ENCODE results near the gene NDOR1. TPM values are rescaled to one million over a fixed set of nuclear protein-coding genes. Genes with fewer than 3 reads are reported as not detected.

The NDOR1 gene
- total RNA-seq, 6 donors from 2014 or later: 7.7 to 54.5 (median 18.5) TPM

GRCh38 chr9:137171149-137171900, 34.2 kb upstream of the NDOR1 start:
- no peak overlapping the region for H3K27ac ChIP-seq
- H3K9me3 ChIP-seq: no peaks in the 10 kb centered on the region
- H3K4me3 ChIP-seq: no peak overlapping the region
- no peaks in the 10 kb centered on the region for H3K36me3 ChIP-seq
- TF ChIP-seq POLR2AphosphoS5 (IDR thresholded peaks at IDR 0.05) (no peak), EP300 (IDR thresholded peaks at IDR 0.05) (no peak), CTCF (IDR thresholded peaks at IDR 0.05) (no peak), POLR2A (IDR thresholded peaks at IDR 0.05) (no peak)
- ATAC-seq (ENCODE audit: low FRiP score in 2 of 2) (no peak), DNase-seq (peak in 1 of 2 donors; percentile 64)
- H3K4me1 ChIP-seq: peaks cover 30 to 44% (median 35%) of the 10 kb centered on the region in 4 donors
- peaks cover 8 to 47% (median 36%) of the 10 kb centered on the region in 4 donors for H3K27me3 ChIP-seq
- WGBS, 2 donors: 78 to 82% methylated on average over 5 to 17 of the region's 22 CpGs

- TF ChIP-seq POLR2AphosphoS5 (IDR thresholded peaks at IDR 0.05) (no peak), EP300 (IDR thresholded peaks at IDR 0.05) (no peak), POLR2A (IDR thresholded peaks at IDR 0.05) (no peak), CTCF (IDR thresholded peaks at IDR 0.05) (no peak)
- no peak overlapping the region for H3K4me3 ChIP-seq
- H3K27ac ChIP-seq: no peak overlapping the region
- no peak for ATAC-seq (ENCODE audit: low FRiP score in 2 of 2)
- peak in 1 of 2 donors; percentile 52 for DNase-seq
- H3K4me1 ChIP-seq: peaks cover 18 to 29% (median 27%) of the 10 kb centered on the region in 4 donors
- H3K27me3 ChIP-seq: peaks cover 4 to 29% (median 19%) of the 10 kb centered on the region in 4 donors
- peaks cover 0 to 8% (median 5%) of the 10 kb centered on the region in 4 donors for H3K36me3 ChIP-seq
- H3K9me3 ChIP-seq: no peaks in the 10 kb centered on the region
- 51 to 59% methylated on average over 16 to 21 of the region's 21 CpGs for WGBS, 2 donors
Observed at GRCh38 chr9:137172901-137173795, 32.4 kb upstream of the NDOR1 start.

DNA sequence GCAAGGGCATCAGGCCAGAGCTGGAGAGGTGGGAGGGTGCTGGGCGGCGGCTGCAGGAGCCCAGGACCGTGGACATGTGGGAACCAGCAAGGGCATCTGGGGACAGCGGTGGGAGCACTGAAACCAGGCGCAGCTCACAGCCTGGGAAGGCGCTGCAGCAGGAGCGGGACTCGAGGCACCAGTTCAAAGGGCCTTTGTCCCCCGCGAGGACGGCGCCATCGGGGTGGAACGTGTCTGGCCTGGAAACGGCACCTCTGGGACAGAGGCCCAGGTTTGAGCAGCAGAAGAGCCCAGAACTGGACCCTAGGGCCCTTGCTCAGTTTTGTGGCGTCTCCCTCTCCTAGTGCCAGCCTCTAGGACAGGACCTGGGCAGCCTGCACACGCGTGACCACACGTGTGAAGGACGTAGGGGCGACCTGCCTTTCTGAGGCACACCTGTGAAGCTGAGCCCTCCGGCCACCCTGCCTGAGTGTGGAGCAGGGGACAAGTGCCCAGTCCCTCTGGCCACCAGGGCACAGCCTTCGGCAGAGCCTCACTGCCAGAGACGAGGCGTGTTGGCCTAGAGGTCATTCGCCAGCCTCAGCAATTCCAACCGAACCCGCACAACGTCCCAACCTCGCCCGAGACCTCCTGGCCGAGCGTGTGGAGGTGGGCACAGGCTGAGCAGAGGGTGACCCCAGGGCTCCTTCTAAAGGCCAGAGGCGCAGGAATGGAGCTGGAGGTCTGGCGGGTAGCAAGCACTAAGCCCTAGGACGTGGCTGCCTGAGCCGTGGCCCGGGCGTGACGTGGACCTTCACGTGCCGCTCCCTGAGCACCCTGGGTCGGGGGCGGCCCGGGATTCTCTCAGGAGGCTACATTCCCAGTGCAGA, 31.5 kb upstream of the NDOR1 start:
- peak in 1 of 2 donors; percentile 81 for DNase-seq
- 58 to 88% methylated on average over 15 to 42 of the region's 45 CpGs for WGBS, 2 donors
- Histone ChIP-seq H3K36me3 (peaks cover 0 to 16% (median 12%) of the 10 kb centered on the region in 4 donors), H3K4me3 (no peak overlapping the region), H3K27ac (no peak overlapping the region), H3K9me3 (no peaks in the 10 kb centered on the region), H3K4me1 (peaks cover 9 to 21% (median 18%) of the 10 kb centered on the region in 4 donors), H3K27me3 (peaks cover 0 to 20% (median 13%) of the 10 kb centered on the region in 4 donors)
- no peak for TF ChIP-seq EP300 (IDR thresholded peaks at IDR 0.05)
- TF ChIP-seq POLR2AphosphoS5 (IDR thresholded peaks at IDR 0.05): no peak
- no peak for TF ChIP-seq POLR2A (IDR thresholded peaks at IDR 0.05)
- no peak for TF ChIP-seq CTCF (IDR thresholded peaks at IDR 0.05)
- ATAC-seq (ENCODE audit: low FRiP score in 2 of 2): no peak

DNA sequence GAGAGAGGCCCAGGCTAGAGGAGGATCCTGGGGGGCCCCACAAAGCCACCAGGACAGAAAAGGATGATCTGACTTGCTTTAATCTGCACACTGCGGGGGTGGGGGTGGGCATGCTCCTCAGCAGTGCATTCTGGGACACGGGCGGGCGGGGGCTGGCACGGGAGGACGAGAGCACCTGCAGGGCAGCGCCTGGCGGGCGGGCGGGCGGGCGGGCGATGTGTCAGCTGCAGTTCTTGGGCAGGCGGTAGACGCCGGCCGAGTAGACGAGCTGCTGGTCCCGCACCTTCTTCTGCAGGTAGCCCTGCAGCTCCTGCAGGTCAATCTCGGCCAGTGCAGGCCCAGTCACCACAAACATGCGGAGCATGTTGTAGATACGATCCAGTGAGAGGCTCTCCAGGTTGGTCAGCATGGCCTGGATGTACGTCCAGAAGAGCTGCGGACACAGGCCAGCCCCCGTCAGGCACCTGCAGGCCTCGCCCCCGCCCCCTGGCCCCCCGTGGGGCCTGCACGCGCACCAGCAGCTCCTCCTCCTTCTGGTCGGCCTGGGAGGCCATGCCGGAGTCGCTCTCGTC, 30.7 kb upstream of the NDOR1 start:
- ATAC-seq (ENCODE audit: low FRiP score in 2 of 2) (no peak), DNase-seq (peak in 1 of 2 donors; percentile 81)
- no peak overlapping the region for H3K4me3 ChIP-seq
- no peak overlapping the region for H3K27ac ChIP-seq
- no peaks in the 10 kb centered on the region for H3K9me3 ChIP-seq
- H3K4me1 ChIP-seq: peaks cover 1 to 13% (median 10%) of the 10 kb centered on the region in 4 donors
- H3K27me3 ChIP-seq: peaks cover 0 to 12% (median 6%) of the 10 kb centered on the region in 4 donors
- peak in 1 of 6 experiments; percentile 15 for TF ChIP-seq CTCF (IDR thresholded peaks at IDR 0.05)
- TF ChIP-seq EP300 (IDR thresholded peaks at IDR 0.05): no peak
- H3K36me3 ChIP-seq: peaks cover 3 to 24% (median 18%) of the 10 kb centered on the region in 4 donors
- WGBS, 2 donors: 46 to 57% methylated on average over 15 to 34 of the region's 34 CpGs
